Measurements from ENCODE around the gene INSM1.

Gene INSM1

GRCh38 chr20:20363434-20363798 lies 4.5 kb upstream of the INSM1 start:
- peak; percentile 61 to 71 for DNase-seq

- DNase-seq, result peak; percentile 88 to 95
Measured at GRCh38 chr20:20363799-20364592, 3.9 kb upstream of the INSM1 start.

- DNase-seq, result peak; percentile 46 to 56
Measured at GRCh38 chr20:20364593-20365479, 3.1 kb upstream of the INSM1 start.

- DNase-seq, result peak; percentile 48 to 65
Measured at GRCh38 chr20:20365480-20366161, 2.3 kb upstream of the INSM1 start.

- DNase-seq, result peak; percentile 68 to 81
Measured at GRCh38 chr20:20366551-20366875, 1.4 kb upstream of the INSM1 start.

- DNase-seq, result no peak
Measured at GRCh38 chr20:20366876-20367574, 879 bp upstream of the INSM1 start.

GRCh38 chr20:20368418-20369249 lies 730 bp downstream of the INSM1 start:
- peak in 1 of 2 experiments; percentile 58 for DNase-seq

GRCh38 chr20:20369250-20370093 lies 1.6 kb downstream of the INSM1 start:
- DNase-seq, result peak; percentile 59 to 77

GRCh38 chr20:20370094-20370575 lies 2.2 kb downstream of the INSM1 start:
- DNase-seq, result peak in 1 of 2 experiments; percentile 53

GRCh38 chr20:20371083-20371482 lies 3.2 kb downstream of the INSM1 start:
- DNase-seq, result no peak

GRCh38 chr20:20371681-20372080 lies 3.8 kb downstream of the INSM1 start:
- DNase-seq, result no peak

GRCh38 chr20:20373091-20373571 lies 5.2 kb downstream of the INSM1 start:
- peak; percentile 60 to 73 for DNase-seq

GRCh38 chr20:20375862-20376261 lies 8.0 kb downstream of the INSM1 start:
- DNase-seq, result peak; percentile 87 to 95

GRCh38 chr20:20386192-20386591 lies 18.3 kb downstream of the INSM1 start:
- DNase-seq, result no peak

GRCh38 chr20:20390393-20390792 lies 22.5 kb downstream of the INSM1 start:
- DNase-seq, result no peak

GRCh38 chr20:20391115-20391514 lies 23.2 kb downstream of the INSM1 start:
- DNase-seq, result no peak

GRCh38 chr20:20391766-20392165 lies 23.9 kb downstream of the INSM1 start:
- no peak for DNase-seq

- DNase-seq, result no peak
Measured at GRCh38 chr20:20393207-20394120, 25.6 kb downstream of the INSM1 start.

GRCh38 chr20:20395087-20395486 lies 27.2 kb downstream of the INSM1 start:
- no peak for DNase-seq

All from NCI-H2081 (cell line).